Large intestine (tissue), 12 donors: Measurements from ENCODE around the gene MBTPS1. TPM values are rescaled to one million over a fixed set of nuclear protein-coding genes. Genes with fewer than 3 reads are reported as not detected.

Source experiments
- DNase-seq, 2 donors: peaks; one replicate each; pipeline versions ENCODE4 v3.0.0 to v3.0.0-alpha.2; 2013
- H3K27ac ChIP-seq: one replicate; pipeline ENCODE4 v1.5.1; 2013; ENCODE audit warnings: low read length
- H3K27me3 ChIP-seq: 2 replicates; pipeline ENCODE4 v1.6.1; 2013; ENCODE audit warnings: low read length; ENCODE audit not compliant: control insufficient read depth, insufficient read depth
- H3K36me3 ChIP-seq: 2 replicates; pipeline ENCODE4 v1.6.1; 2013; ENCODE audit warnings: low read length; ENCODE audit not compliant: control insufficient read depth, insufficient read depth
- H3K4me1 ChIP-seq: one replicate; pipeline ENCODE4 v1.6.1; 2013; ENCODE audit warnings: low read length; ENCODE audit not compliant: control insufficient read depth, insufficient read depth
- H3K4me3 ChIP-seq: one replicate; pipeline ENCODE4 v1.5.1; 2013; ENCODE audit warnings: low read length
- H3K9me3 ChIP-seq: one replicate; pipeline ENCODE4 v1.6.1; 2013; ENCODE audit warnings: mild to moderate bottlenecking, low read depth, low read length, moderate library complexity; ENCODE audit not compliant: control insufficient read depth
- WGBS: methylation state at CpG from one replicate; pipeline ENCODE4 v1.1.5; 2013; ENCODE audit warnings: low lambda C conversion rate; ENCODE audit not compliant: insufficient coverage; 5-methylcytosine and 5-hydroxymethylcytosine counted together
- long read RNA-seq, 11 donors: transcript quantifications; one replicate each; lab custom pipeline, GENCODE V29; 2026
- polyA plus RNA-seq: library from polyadenylated mRNA; unstranded; fragments of 120-200 nt; gene quantifications from one replicate; pipeline ENCODE4 v1.2.1, GENCODE V29; 2013

Gene MBTPS1
- 67.7 TPM for polyA plus RNA-seq
- long read RNA-seq, donor 1, full-length matches to known transcripts, result 4 of 4 reads
- long read RNA-seq, donor 1, partial matches to known transcripts, result 0 of 4 reads
- long read RNA-seq, donor 1, other reads (novel, unspliced or antisense), result 0 of 4 reads
- long read RNA-seq, donor 2, full-length matches to known transcripts, result 6 of 6 reads
- long read RNA-seq, donor 2, partial matches to known transcripts, result 0 of 6 reads
- long read RNA-seq, donor 2, other reads (novel, unspliced or antisense), result 0 of 6 reads
- long read RNA-seq, donor 3, result 0 reads
- long read RNA-seq, donor 4, full-length matches to known transcripts, result 1 of 1 reads
- long read RNA-seq, donor 4, partial matches to known transcripts, result 0 of 1 reads
- long read RNA-seq, donor 4, other reads (novel, unspliced or antisense), result 0 of 1 reads
- long read RNA-seq, donor 5, full-length matches to known transcripts, result 10 of 10 reads
- long read RNA-seq, donor 5, partial matches to known transcripts, result 0 of 10 reads
- long read RNA-seq, donor 5, other reads (novel, unspliced or antisense), result 0 of 10 reads
- long read RNA-seq, donor 6, full-length matches to known transcripts, result 8 of 8 reads
- long read RNA-seq, donor 6, partial matches to known transcripts, result 0 of 8 reads
- long read RNA-seq, donor 6, other reads (novel, unspliced or antisense), result 0 of 8 reads
- long read RNA-seq, donor 7, full-length matches to known transcripts, result 3 of 3 reads
- long read RNA-seq, donor 7, partial matches to known transcripts, result 0 of 3 reads
- long read RNA-seq, donor 7, other reads (novel, unspliced or antisense), result 0 of 3 reads
- long read RNA-seq, donor 8, full-length matches to known transcripts, result 8 of 8 reads
- long read RNA-seq, donor 8, partial matches to known transcripts, result 0 of 8 reads
- long read RNA-seq, donor 8, other reads (novel, unspliced or antisense), result 0 of 8 reads
- long read RNA-seq, donor 9, full-length matches to known transcripts, result 7 of 7 reads
- long read RNA-seq, donor 9, partial matches to known transcripts, result 0 of 7 reads
- long read RNA-seq, donor 9, other reads (novel, unspliced or antisense), result 0 of 7 reads
- long read RNA-seq, donor 10, full-length matches to known transcripts, result 12 of 51 reads
- long read RNA-seq, donor 10, partial matches to known transcripts, result 39 of 51 reads
- long read RNA-seq, donor 10, other reads (novel, unspliced or antisense), result 0 of 51 reads
- long read RNA-seq, donor 11, full-length matches to known transcripts, result 2 of 2 reads
- long read RNA-seq, donor 11, partial matches to known transcripts, result 0 of 2 reads
- long read RNA-seq, donor 11, other reads (novel, unspliced or antisense), result 0 of 2 reads

DNA sequence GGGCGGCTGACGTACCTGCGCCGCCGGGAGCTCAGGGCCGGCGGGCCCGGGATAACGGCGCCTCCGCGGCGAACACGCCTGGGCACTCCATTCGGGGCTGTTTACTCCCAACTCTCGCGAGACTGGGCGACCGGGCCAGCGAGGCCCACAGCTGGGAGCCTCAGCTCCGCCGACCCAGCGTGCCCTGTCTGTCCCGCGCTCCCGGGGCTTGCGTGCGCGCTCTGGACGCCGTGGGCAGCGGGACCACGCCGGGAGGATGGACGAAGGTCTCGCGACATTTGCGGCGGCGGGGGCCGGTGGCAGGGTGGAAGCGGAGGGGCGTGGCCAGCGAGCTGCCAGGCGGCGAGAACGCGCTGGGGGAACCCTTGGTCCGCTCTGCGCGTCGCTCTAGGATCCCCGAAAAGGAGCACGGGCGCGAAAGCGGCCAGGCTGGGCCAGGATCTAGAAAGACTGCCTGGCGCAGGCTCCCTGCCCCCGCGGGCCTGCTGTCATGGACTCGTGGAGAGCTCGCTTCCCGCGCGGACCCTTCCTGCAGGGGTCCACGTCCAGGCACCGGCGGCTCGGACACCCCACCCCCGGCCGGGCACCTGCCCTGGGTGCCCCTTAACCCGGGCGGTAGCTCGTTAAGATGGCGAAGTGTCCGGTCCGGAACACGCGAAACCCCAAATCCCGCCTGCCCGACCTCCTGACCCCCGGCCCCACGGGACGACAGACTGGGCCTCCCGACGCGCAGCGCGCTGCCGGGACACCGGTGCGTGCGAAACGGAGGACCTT lies at the start of gene MBTPS1:
Gene MBTPS1, minus strand, starts transcription at position 223 of the 774 bp plus-strand sequence. CDS start 15,159 bp downstream, outside the sequence.
- peaks cover 2% of the 10 kb centered on the region for H3K4me1 ChIP-seq
- no peaks in the 10 kb centered on the region for H3K27me3 ChIP-seq
- peak within 1 kb of the TSS; percentile 99 for H3K4me3 ChIP-seq
- peak; percentile 98 to 99 for DNase-seq
- peak within 1 kb of the TSS; percentile 91 for H3K27ac ChIP-seq
- no CpG with 5 or more reads among the region's 94 CpGs for WGBS
- H3K9me3 ChIP-seq, result no peaks in the 10 kb centered on the region
- H3K36me3 ChIP-seq, result no peaks in the 10 kb centered on the region

GRCh38 chr16:84165746-84166145 lies 49.0 kb upstream of the MBTPS1 start:
- DNase-seq, result no peak
- Histone ChIP-seq H3K9me3 (no peaks in the 10 kb centered on the region), H3K27ac (no peak overlapping the region), H3K36me3 (no peaks in the 10 kb centered on the region), H3K4me3 (no peak overlapping the region), H3K27me3 (peaks cover 13% of the 10 kb centered on the region), H3K4me1 (no peaks in the 10 kb centered on the region)
- WGBS, result 86% methylated on average over 2 of the region's 7 CpGs

DNA sequence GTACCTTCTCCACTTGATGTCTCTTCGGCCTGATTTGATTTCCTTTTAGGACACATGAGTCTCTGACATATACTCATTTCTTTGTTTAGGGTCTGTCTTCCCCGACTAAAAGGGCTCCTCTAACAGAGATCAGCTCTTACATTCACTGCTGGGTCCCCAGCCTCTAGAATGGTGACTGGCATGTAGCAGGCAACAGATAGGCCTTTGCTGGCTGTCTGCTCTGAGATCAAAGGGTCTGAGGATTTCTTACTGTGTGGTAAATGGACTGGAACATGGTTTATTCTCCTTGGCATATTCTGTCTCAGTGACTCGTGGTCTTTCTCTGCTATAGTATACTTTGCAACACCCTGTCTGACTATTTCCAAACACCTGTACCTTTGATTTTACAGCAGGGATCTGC lies 45.1 kb upstream of the MBTPS1 start:
- DNase-seq, result no peak
- no peaks in the 10 kb centered on the region for H3K4me1 ChIP-seq
- peaks cover 18% of the 10 kb centered on the region for H3K27me3 ChIP-seq
- H3K4me3 ChIP-seq, result no peak overlapping the region
- no peak overlapping the region for H3K27ac ChIP-seq
- H3K36me3 ChIP-seq, result no peaks in the 10 kb centered on the region
- H3K9me3 ChIP-seq, result no peaks in the 10 kb centered on the region
- 100% methylated on average over 1 of the region's 3 CpGs for WGBS

- peaks cover 18% of the 10 kb centered on the region for H3K27me3 ChIP-seq
- H3K9me3 ChIP-seq, result no peaks in the 10 kb centered on the region
- WGBS, result no CpG with 5 or more reads among the region's 10 CpGs
- H3K4me1 ChIP-seq, result no peaks in the 10 kb centered on the region
- no peaks in the 10 kb centered on the region for H3K36me3 ChIP-seq
- DNase-seq, result no peak
- no peak overlapping the region for H3K4me3 ChIP-seq
- no peak overlapping the region for H3K27ac ChIP-seq
Observed at GRCh38 chr16:84161037-84161436, 44.3 kb upstream of the MBTPS1 start.

DNA sequence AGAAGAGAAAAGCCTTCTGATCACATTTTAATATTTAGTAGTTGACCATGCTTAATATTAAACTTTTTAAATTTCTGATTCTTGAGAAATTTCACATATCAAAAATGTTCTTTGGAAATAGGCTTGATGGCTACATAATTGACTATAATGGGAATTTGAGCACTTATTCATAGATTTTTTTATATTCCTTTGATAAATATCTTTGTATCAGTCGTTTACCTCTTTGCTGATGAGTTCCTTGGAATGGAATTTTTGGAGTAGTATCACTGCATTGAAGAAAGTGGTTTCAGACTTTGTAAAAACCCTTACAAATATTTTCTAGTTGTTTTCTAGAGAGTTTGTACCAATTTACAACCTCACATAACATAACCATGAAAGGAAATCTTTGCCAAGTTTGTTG lies 43.1 kb upstream of the MBTPS1 start:
- no peaks in the 10 kb centered on the region for H3K36me3 ChIP-seq
- no CpG with 5 or more reads among the region's 1 CpG for WGBS
- peaks cover 16% of the 10 kb centered on the region for H3K27me3 ChIP-seq
- no peaks in the 10 kb centered on the region for H3K9me3 ChIP-seq
- no peaks in the 10 kb centered on the region for H3K4me1 ChIP-seq
- no peak overlapping the region for H3K27ac ChIP-seq
- DNase-seq, result no peak
- H3K4me3 ChIP-seq, result no peak overlapping the region

- no peaks in the 10 kb centered on the region for H3K36me3 ChIP-seq
- 32% methylated on average over 2 of the region's 9 CpGs for WGBS
- H3K27ac ChIP-seq, result no peak overlapping the region
- H3K9me3 ChIP-seq, result no peaks in the 10 kb centered on the region
- H3K27me3 ChIP-seq, result peaks cover 14% of the 10 kb centered on the region
- H3K4me3 ChIP-seq, result no peak overlapping the region
- DNase-seq, result no peak
- H3K4me1 ChIP-seq, result no peaks in the 10 kb centered on the region
Observed at GRCh38 chr16:84159007-84159406, 42.3 kb upstream of the MBTPS1 start.

DNA sequence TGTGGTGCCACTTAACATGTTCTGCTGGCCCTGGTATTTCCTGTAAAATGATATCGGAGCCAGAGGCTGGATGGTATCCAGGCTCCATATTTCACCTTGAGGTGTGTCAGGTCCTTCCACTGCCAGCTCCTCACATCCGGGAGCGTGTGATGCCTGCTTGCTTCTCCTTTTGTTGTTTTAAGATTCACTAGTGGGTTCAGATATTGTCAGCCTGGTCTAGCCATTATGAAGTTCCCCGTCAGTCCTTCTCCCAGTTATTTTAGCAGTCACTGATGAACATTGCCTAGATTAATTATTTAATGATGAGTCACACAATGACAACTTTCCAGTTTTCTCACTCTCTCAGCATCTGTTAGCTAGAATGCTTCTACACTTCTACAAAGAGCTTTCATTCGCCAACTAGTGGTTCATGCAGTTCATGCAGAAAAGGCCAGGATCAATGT lies 39.6 kb upstream of the MBTPS1 start:
- Histone ChIP-seq H3K9me3 (no peaks in the 10 kb centered on the region), H3K36me3 (no peaks in the 10 kb centered on the region), H3K27me3 (peaks cover 14% of the 10 kb centered on the region), H3K27ac (no peak overlapping the region), H3K4me1 (no peaks in the 10 kb centered on the region), H3K4me3 (no peak overlapping the region)
- 80% methylated on average over 1 of the region's 5 CpGs for WGBS
- DNase-seq, result no peak

GRCh38 chr16:84155771-84156170 lies 39.0 kb upstream of the MBTPS1 start:
- 97% methylated on average over 3 of the region's 6 CpGs for WGBS
- Histone ChIP-seq H3K9me3 (no peaks in the 10 kb centered on the region), H3K36me3 (no peaks in the 10 kb centered on the region), H3K27ac (no peak overlapping the region), H3K4me3 (no peak overlapping the region), H3K4me1 (no peaks in the 10 kb centered on the region), H3K27me3 (peaks cover 9% of the 10 kb centered on the region)
- DNase-seq, result no peak

GRCh38 chr16:84155226-84155625 lies 38.5 kb upstream of the MBTPS1 start:
- peaks cover 9% of the 10 kb centered on the region for H3K27me3 ChIP-seq
- no peaks in the 10 kb centered on the region for H3K9me3 ChIP-seq
- H3K4me3 ChIP-seq, result no peak overlapping the region
- WGBS, result no CpG with 5 or more reads among the region's 4 CpGs
- H3K4me1 ChIP-seq, result no peaks in the 10 kb centered on the region
- H3K36me3 ChIP-seq, result no peaks in the 10 kb centered on the region
- no peak for DNase-seq
- no peak overlapping the region for H3K27ac ChIP-seq
